ENCODE data around the gene CEP192. TPM values are rescaled to one million over a fixed set of nuclear protein-coding genes. Genes with fewer than 3 reads are reported as not detected.
"Not testable (repeated sequence)": the region's sequence is repeated elsewhere in the genome, so short reads cannot be mapped to it uniquely, and the experiment has no call there.

Gene CEP192
- total and polyA plus RNA-seq, 9 donors: 14.3 to 34.8 (median 21.8) TPM

GRCh38 chr18:12960395-12960794, 30.8 kb upstream of the CEP192 start:
- DNase-seq: no peak
- Histone ChIP-seq H3K9me3 (replicated peaks; ENCODE audit: control insufficient read depth, low read depth, low read length) (no peaks in the 10 kb centered on the region), H3K4me3 (ENCODE audit: low read length) (no peak overlapping the region), H3K4me1 (ENCODE audit: control insufficient read depth, insufficient read depth, low read length) (peaks cover 5% of the 10 kb centered on the region), H3K27me3 (ENCODE audit: control insufficient read depth, insufficient read depth, low read length) (no peaks in the 10 kb centered on the region), H3K36me3 (ENCODE audit: control insufficient read depth, insufficient read depth, low read length) (peaks cover 20% of the 10 kb centered on the region), H3K27ac (ENCODE audit: low read length) (no peak overlapping the region)
- WGBS (ENCODE audit: insufficient coverage): no CpG with 5 or more reads among the region's 2 CpGs

GRCh38 chr18:12960853-12961397, 30.2 kb upstream of the CEP192 start:
- Histone ChIP-seq H3K4me3 (ENCODE audit: low read length) (no peak overlapping the region), H3K27ac (ENCODE audit: low read length) (no peak overlapping the region), H3K4me1 (ENCODE audit: control insufficient read depth, insufficient read depth, low read length) (peaks cover 5% of the 10 kb centered on the region), H3K27me3 (ENCODE audit: control insufficient read depth, insufficient read depth, low read length) (no peaks in the 10 kb centered on the region), H3K36me3 (ENCODE audit: control insufficient read depth, insufficient read depth, low read length) (peaks cover 20% of the 10 kb centered on the region), H3K9me3 (replicated peaks; ENCODE audit: control insufficient read depth, low read depth, low read length) (no peaks in the 10 kb centered on the region)
- no peak for DNase-seq
- 33% methylated on average over 2 of the region's 6 CpGs for WGBS (ENCODE audit: insufficient coverage)

GRCh38 chr18:12963069-12963468, 28.1 kb upstream of the CEP192 start:
- Histone ChIP-seq H3K36me3 (ENCODE audit: control insufficient read depth, insufficient read depth, low read length) (peaks cover 22% of the 10 kb centered on the region), H3K4me3 (ENCODE audit: low read length) (no peak overlapping the region), H3K9me3 (replicated peaks; ENCODE audit: control insufficient read depth, low read depth, low read length) (no peaks in the 10 kb centered on the region), H3K4me1 (ENCODE audit: control insufficient read depth, insufficient read depth, low read length) (peaks cover 5% of the 10 kb centered on the region), H3K27me3 (ENCODE audit: control insufficient read depth, insufficient read depth, low read length) (no peaks in the 10 kb centered on the region), H3K27ac (ENCODE audit: low read length) (no peak overlapping the region)
- DNase-seq: no peak
- WGBS (ENCODE audit: insufficient coverage): 80% methylated on average over 1 of the region's 1 CpG

- WGBS (ENCODE audit: insufficient coverage): 100% methylated on average over 3 of the region's 4 CpGs
- H3K36me3 ChIP-seq (ENCODE audit: control insufficient read depth, insufficient read depth, low read length): peaks cover 29% of the 10 kb centered on the region
These were observed 23.0 kb upstream of the CEP192 start for GRCh38 chr18:12968115-12968514.

GRCh38 chr18:12968619-12969018, 22.5 kb upstream of the CEP192 start:
- Histone ChIP-seq H3K4me3 (ENCODE audit: low read length) (no peak overlapping the region), H3K27ac (ENCODE audit: low read length) (no peak overlapping the region), H3K9me3 (replicated peaks; ENCODE audit: control insufficient read depth, low read depth, low read length) (no peaks in the 10 kb centered on the region), H3K4me1 (ENCODE audit: control insufficient read depth, insufficient read depth, low read length) (no peaks in the 10 kb centered on the region), H3K36me3 (ENCODE audit: control insufficient read depth, insufficient read depth, low read length) (peaks cover 28% of the 10 kb centered on the region), H3K27me3 (ENCODE audit: control insufficient read depth, insufficient read depth, low read length) (no peaks in the 10 kb centered on the region)
- 86% methylated on average over 1 of the region's 6 CpGs for WGBS (ENCODE audit: insufficient coverage)
- no peak for DNase-seq

More at GRCh38 chr18:12968115-12968514, 23.0 kb upstream of the CEP192 start:
- Histone ChIP-seq H3K4me1 (ENCODE audit: control insufficient read depth, insufficient read depth, low read length) (no peaks in the 10 kb centered on the region), H3K4me3 (ENCODE audit: low read length) (no peak overlapping the region), H3K27ac (ENCODE audit: low read length) (no peak overlapping the region), H3K9me3 (replicated peaks; ENCODE audit: control insufficient read depth, low read depth, low read length) (no peaks in the 10 kb centered on the region), H3K27me3 (ENCODE audit: control insufficient read depth, insufficient read depth, low read length) (no peaks in the 10 kb centered on the region)
- no peak for DNase-seq

- Histone ChIP-seq H3K27ac (ENCODE audit: low read length) (no peak overlapping the region), H3K27me3 (ENCODE audit: control insufficient read depth, insufficient read depth, low read length) (no peaks in the 10 kb centered on the region), H3K36me3 (ENCODE audit: control insufficient read depth, insufficient read depth, low read length) (peaks cover 45% of the 10 kb centered on the region), H3K9me3 (replicated peaks; ENCODE audit: control insufficient read depth, low read depth, low read length) (no peaks in the 10 kb centered on the region), H3K4me1 (ENCODE audit: control insufficient read depth, insufficient read depth, low read length) (no peaks in the 10 kb centered on the region), H3K4me3 (ENCODE audit: low read length) (no peak overlapping the region)
- 91% methylated on average over 2 of the region's 4 CpGs for WGBS (ENCODE audit: insufficient coverage)
- no peak for DNase-seq
These were observed 17.5 kb upstream of the CEP192 start for GRCh38 chr18:12973562-12974213.

- WGBS (ENCODE audit: insufficient coverage): 95% methylated on average over 6 of the region's 6 CpGs
- no peaks in the 10 kb centered on the region for H3K4me1 ChIP-seq (ENCODE audit: control insufficient read depth, insufficient read depth, low read length)
- H3K9me3 ChIP-seq (replicated peaks; ENCODE audit: control insufficient read depth, low read depth, low read length): no peaks in the 10 kb centered on the region
- H3K27ac ChIP-seq (ENCODE audit: low read length): no peak overlapping the region
- peaks cover 45% of the 10 kb centered on the region for H3K36me3 ChIP-seq (ENCODE audit: control insufficient read depth, insufficient read depth, low read length)
- no peak overlapping the region for H3K4me3 ChIP-seq (ENCODE audit: low read length)
- no peak for DNase-seq
- no peaks in the 10 kb centered on the region for H3K27me3 ChIP-seq (ENCODE audit: control insufficient read depth, insufficient read depth, low read length)
These were observed 15.7 kb upstream of the CEP192 start for GRCh38 chr18:12975488-12975887.

GRCh38 chr18:12976305-12976704, 14.9 kb upstream of the CEP192 start:
- Histone ChIP-seq H3K27me3 (ENCODE audit: control insufficient read depth, insufficient read depth, low read length) (no peaks in the 10 kb centered on the region), H3K27ac (ENCODE audit: low read length) (no peak overlapping the region), H3K36me3 (ENCODE audit: control insufficient read depth, insufficient read depth, low read length) (peaks cover 45% of the 10 kb centered on the region), H3K9me3 (replicated peaks; ENCODE audit: control insufficient read depth, low read depth, low read length) (no peaks in the 10 kb centered on the region), H3K4me3 (ENCODE audit: low read length) (no peak overlapping the region), H3K4me1 (ENCODE audit: control insufficient read depth, insufficient read depth, low read length) (no peaks in the 10 kb centered on the region)
- no peak for DNase-seq
- WGBS (ENCODE audit: insufficient coverage): 93% methylated on average over 11 of the region's 12 CpGs

GRCh38 chr18:12980065-12980464, 11.1 kb upstream of the CEP192 start:
- H3K4me1 ChIP-seq (ENCODE audit: control insufficient read depth, insufficient read depth, low read length); DNase-seq; H3K27me3 ChIP-seq (ENCODE audit: control insufficient read depth, insufficient read depth, low read length); H3K9me3 ChIP-seq (replicated peaks; ENCODE audit: control insufficient read depth, low read depth, low read length); H3K4me3 ChIP-seq (ENCODE audit: low read length); H3K27ac ChIP-seq (ENCODE audit: low read length): not testable (repeated sequence)
- peaks cover 35% of the 10 kb centered on the region for H3K36me3 ChIP-seq (ENCODE audit: control insufficient read depth, insufficient read depth, low read length)
- WGBS (ENCODE audit: insufficient coverage): no CpG with 5 or more reads among the region's 34 CpGs

GRCh38 chr18:12989397-12990122, 1.6 kb upstream of the CEP192 start:
- Histone ChIP-seq H3K9me3 (replicated peaks; ENCODE audit: control insufficient read depth, low read depth, low read length) (no peaks in the 10 kb centered on the region), H3K36me3 (ENCODE audit: control insufficient read depth, insufficient read depth, low read length) (peaks cover 4% of the 10 kb centered on the region), H3K27ac (ENCODE audit: low read length) (no peak overlapping the region), H3K27me3 (ENCODE audit: control insufficient read depth, insufficient read depth, low read length) (no peaks in the 10 kb centered on the region), H3K4me3 (ENCODE audit: low read length) (no peak overlapping the region), H3K4me1 (ENCODE audit: control insufficient read depth, insufficient read depth, low read length) (peaks cover 14% of the 10 kb centered on the region)
- no peak for DNase-seq
- WGBS (ENCODE audit: insufficient coverage): 90% methylated on average over 5 of the region's 8 CpGs
